Inflammatory macrophage treated with lipopolysaccharide for 1 hour (primary cell): ENCODE results near the gene PLIN5.

ENCODE experiments used
- DNase-seq, 2 donors: peaks; one replicate each; pipeline ENCODE4 v3.0.0-alpha.2; 2020 to 2022

PLIN5 gene

GRCh38 chr19:4519521-4520277 is 15.3 kb downstream of the PLIN5 start:
- no peak for DNase-seq

GRCh38 chr19:4519172-4519496 is 15.9 kb downstream of the PLIN5 start:
- DNase-seq, result no peak

GRCh38 chr19:4518345-4519171 is 16.5 kb downstream of the PLIN5 start, which contains the start of gene PLIN4:
Gene PLIN4 (minus strand): TSS chr19:4518486. CDS start chr19:4518272, 214 bp downstream.
- DNase-seq, result no peak

GRCh38 chr19:4517451-4518057 is 17.5 kb downstream of the PLIN5 start:
- DNase-seq, result no peak

GRCh38 chr19:4516939-4517300 is 18.1 kb downstream of the PLIN5 start:
- no peak for DNase-seq

GRCh38 chr19:4516199-4516938 is 18.7 kb downstream of the PLIN5 start:
- DNase-seq, result no peak

GRCh38 chr19:4515732-4516131 is 19.3 kb downstream of the PLIN5 start:
- DNase-seq, result no peak

GRCh38 chr19:4513248-4513647 is 21.8 kb downstream of the PLIN5 start:
- DNase-seq, result no peak

- DNase-seq, result no peak
Observed at GRCh38 chr19:4512070-4512469, 23.0 kb downstream of the PLIN5 start.

- no peak for DNase-seq
Observed at GRCh38 chr19:4511300-4512054, 23.5 kb downstream of the PLIN5 start.

- no peak for DNase-seq
Observed at GRCh38 chr19:4510435-4511255, 24.4 kb downstream of the PLIN5 start.

GRCh38 chr19:4508698-4509097 is 26.3 kb downstream of the PLIN5 start:
- DNase-seq, result no peak

GRCh38 chr19:4507804-4508203 is 27.2 kb downstream of the PLIN5 start:
- no peak for DNase-seq

- DNase-seq, result no peak
Observed at GRCh38 chr19:4507150-4507452, 27.9 kb downstream of the PLIN5 start.

- DNase-seq, result peak; percentile 31 to 50
Observed at GRCh38 chr19:4506449-4507149, 28.4 kb downstream of the PLIN5 start.

- DNase-seq, result no peak
Observed at GRCh38 chr19:4505570-4506448, 29.2 kb downstream of the PLIN5 start.

GRCh38 chr19:4504891-4505569 is 30.0 kb downstream of the PLIN5 start:
- DNase-seq, result peak; percentile 74 to 96

- DNase-seq, result no peak
Observed at GRCh38 chr19:4504297-4504701, 30.7 kb downstream of the PLIN5 start.

- DNase-seq, result no peak
Observed at GRCh38 chr19:4503825-4504170, 31.2 kb downstream of the PLIN5 start.
